Amygdala (tissue), 56 donors: Measurements from ENCODE around the gene GSK3A.

Source experiments
- DNase-seq, 56 donors: peaks; one replicate each; lab custom pipeline; 2025; lab: John Stamatoyannopoulos, UW

GSK3A gene

GRCh38 chr19:42184401-42184861, 58.0 kb downstream of the GSK3A start:
- peak in 52 of 56 donors; percentile 13 to 81 (median 55) for DNase-seq
